ENCODE results near the gene GJA4. TPM values are rescaled to one million over a fixed set of nuclear protein-coding genes. Genes with fewer than 3 reads are reported as not detected.

The GJA4 gene
- total RNA-seq, 1 experiment from 2014 or later = not detected

GRCh38 chr1:34839526-34840305 is 46.9 kb downstream of the GJA4 start:
- DNase-seq (ENCODE audit: low spot score) = no peak

DNA sequence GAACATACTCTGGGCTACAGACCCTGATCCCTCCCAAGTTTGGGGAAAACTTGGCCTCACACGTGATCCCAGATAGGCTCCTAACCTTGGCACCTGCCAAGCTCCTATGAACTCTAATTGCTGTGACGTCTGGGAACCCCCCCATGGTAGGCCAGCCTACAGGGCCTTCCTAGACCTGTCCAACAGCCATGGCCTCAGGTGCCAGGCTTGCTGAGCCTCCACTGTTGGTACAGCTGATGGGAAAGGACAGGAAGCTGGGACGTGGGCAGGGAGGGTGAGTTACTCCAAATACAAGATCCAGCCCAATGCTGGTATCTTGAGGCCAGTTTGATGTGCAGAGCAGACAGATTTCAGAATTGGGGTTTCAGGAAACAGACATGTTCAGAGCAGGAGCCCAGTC is 47.6 kb downstream of the GJA4 start:
- no peak for DNase-seq (ENCODE audit: low spot score)

DNA sequence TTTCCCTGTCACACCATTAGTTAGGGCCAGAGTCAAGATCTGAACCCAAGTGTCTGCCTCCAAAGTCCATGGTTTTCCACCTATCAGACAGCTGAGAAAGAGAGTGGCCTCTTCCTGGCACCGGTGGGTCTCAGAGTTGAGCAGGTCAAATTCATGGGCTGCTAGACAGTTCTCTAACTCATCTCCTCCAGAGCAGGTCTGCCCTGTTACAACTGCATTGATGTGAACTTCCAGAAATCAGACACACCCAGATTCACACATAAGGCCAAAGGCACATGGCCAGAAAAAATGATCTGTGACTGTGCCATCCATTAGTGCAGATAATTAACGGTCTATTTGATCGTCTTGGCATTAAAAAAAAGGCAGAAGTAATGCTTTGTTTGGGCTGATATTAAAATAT is 49.3 kb downstream of the GJA4 start:
- DNase-seq (ENCODE audit: low spot score) = no peak

DNA sequence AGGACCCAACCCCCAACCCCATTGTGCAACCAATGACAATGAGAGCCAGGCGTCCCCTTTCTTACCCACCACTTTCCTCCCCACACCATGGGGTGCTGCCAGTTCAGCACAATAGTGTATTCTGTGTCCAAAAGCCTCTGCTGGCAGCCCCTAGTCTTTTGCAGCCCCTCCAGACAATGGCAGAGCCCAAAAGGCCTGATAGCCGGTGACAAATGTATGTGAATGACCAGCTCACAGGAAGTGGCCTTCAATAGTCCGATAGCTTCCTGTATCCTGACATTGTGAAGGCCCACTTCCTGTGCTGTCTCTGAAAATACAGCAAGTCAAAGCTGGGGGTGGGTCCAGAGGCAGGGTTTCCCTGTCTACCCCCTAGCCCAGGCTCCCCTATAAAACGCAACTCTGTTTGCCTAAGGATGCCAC is 50.2 kb downstream of the GJA4 start:
- DNase-seq (ENCODE audit: low spot score) = no peak

DNA sequence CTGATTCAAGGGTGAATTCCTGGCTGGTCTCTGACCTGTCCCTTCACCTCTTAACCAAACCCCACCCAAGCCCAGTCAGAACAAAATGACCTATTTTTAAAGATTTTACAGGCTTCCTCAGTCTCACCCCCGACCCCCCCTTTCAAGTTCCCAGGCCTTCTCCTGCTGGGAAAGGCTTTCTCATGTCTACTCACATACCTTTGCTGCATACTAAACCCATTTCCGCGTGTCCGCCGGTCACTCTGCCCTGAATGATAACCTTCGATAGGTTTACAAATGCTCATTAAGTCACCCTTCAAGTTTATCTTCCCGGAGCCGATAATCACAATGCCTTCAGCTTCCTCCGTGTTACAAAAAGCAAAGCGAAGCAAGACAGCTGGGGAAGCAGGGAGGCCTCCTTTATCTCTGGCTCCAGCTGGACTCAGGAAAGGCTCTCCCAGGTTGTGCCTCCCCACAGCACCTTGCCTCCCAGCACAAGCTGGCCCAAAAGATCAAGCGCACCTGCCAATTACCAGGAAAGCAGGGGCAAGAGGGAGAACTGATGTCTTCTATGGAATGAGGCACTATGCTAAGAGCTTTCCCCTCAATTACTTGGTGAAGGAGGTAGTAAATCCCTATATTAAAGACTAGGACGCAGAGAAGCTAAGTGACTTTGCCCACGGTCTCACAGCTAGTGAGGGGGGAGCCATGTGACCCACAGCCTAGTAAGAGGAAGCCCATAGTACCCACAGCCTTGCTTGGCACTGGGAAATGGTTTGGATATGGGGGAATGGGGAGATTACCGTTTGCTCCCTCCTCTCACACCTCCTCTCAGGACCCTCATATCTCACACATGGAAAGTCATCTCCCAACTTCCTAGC is 50.8 kb downstream of the GJA4 start:
- no peak for DNase-seq (ENCODE audit: low spot score)

DNA sequence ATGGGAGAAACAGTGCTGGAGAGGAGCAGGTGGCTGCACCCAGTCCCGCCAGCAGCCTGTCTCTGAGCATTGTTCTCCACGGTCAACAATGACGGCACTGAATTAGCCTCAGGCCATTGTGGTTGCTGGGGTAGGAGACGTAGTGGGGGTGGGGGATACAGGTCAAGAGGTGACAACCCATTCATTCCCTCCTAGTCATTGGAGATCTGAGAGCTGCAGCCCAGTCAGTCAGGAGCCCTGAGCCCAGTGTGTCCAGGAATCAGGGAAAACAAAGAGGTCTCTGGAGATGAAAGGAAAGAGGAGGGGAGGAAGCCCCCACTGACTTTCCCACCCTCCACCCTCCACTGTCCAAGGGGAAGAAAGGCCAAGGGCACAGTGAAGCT is 51.4 kb downstream of the GJA4 start:
- DNase-seq (ENCODE audit: low spot score) = no peak

Other genes with a start within 250 kb of the GJA4 start
- not detected in 2 replicates for gene GJB5, start 38.0 kb upstream of the GJA4 start, total RNA-seq (2014; rRNA removed; shearing (Covaris generic))
- not detected in 2 replicates for gene GJB4, start 33.3 kb upstream of the GJA4 start, total RNA-seq (2014; rRNA removed; shearing (Covaris generic))
- gene GJB3, start 11.8 kb upstream of the GJA4 start, total RNA-seq (2014; rRNA removed; shearing (Covaris generic)) = not detected in 2 replicates
- 29.8 and 34.9 TPM in 2 replicates for gene SMIM12, start 66.8 kb downstream of the GJA4 start, total RNA-seq (2014; rRNA removed; shearing (Covaris generic))
- gene DLGAP3, start 136.7 kb downstream of the GJA4 start, total RNA-seq (2014; rRNA removed; shearing (Covaris generic)) = 0.04 TPM in 1 of 2 replicates, not detected in the other
- gene TMEM35B, start 192.3 kb downstream of the GJA4 start, total RNA-seq (2014; rRNA removed; shearing (Covaris generic)) = 26.0 and 28.7 TPM in 2 replicates
- gene ZMYM6, start 238.9 kb downstream of the GJA4 start, total RNA-seq (2014; rRNA removed; shearing (Covaris generic)) = 4.4 and 7.6 TPM in 2 replicates

All from H4 (cell line).